Islet of Langerhans (tissue), 1 donor: ENCODE results near the gene JUND.

ENCODE experiments used
- FAIRE-seq: peaks from one replicate; lab custom pipeline; 2011; peaks lifted over from hg19 to GRCh38; lab: Jason Lieb, UNC

The JUND gene

GRCh38 chr19:18233224-18233825 is 48.1 kb downstream of the JUND start:
- FAIRE-seq, result no peak

GRCh38 chr19:18232540-18233223 is 48.7 kb downstream of the JUND start:
- no peak for FAIRE-seq

- no peak for FAIRE-seq
Observed at GRCh38 chr19:18231775-18232174, 49.6 kb downstream of the JUND start.

- no peak for FAIRE-seq
Observed at GRCh38 chr19:18230941-18231734, 50.3 kb downstream of the JUND start.

- FAIRE-seq, result no peak
Observed at GRCh38 chr19:18229915-18230314, 51.5 kb downstream of the JUND start.
